Esophagus squamous epithelium (tissue), 5 donors: Measurements from ENCODE around the gene ZNF26. TPM values are rescaled to one million over a fixed set of nuclear protein-coding genes. Genes with fewer than 3 reads are reported as not detected.
A peak's percentile ranks its signal among the peaks of the same experiment; 100 is the strongest.
"Not testable (repeated sequence)": the region's sequence is repeated elsewhere in the genome, so short reads cannot be mapped to it uniquely, and the experiment has no call there.

ENCODE experiments used
- DNase-seq: peaks from one replicate; lab custom pipeline; 2025; lab: John Stamatoyannopoulos, UW
- H3K27ac ChIP-seq, 4 donors: fragments of 200-600 bp; sonication (generic); one replicate each; pipeline ENCODE4 v1.5.1; 2016 to 2019; ENCODE audit warnings: mild to moderate bottlenecking in 1 of 4
- H3K27me3 ChIP-seq, 4 donors: fragments of 200-600 bp; sonication (generic); 1 replicate in 3 of 4; 2 replicates in 1 of 4; pipeline versions ENCODE4 v1.5.1 to v1.6.0; 2017 to 2021; ENCODE audit warnings: antibody characterized with exemption in 1 of 4
- H3K36me3 ChIP-seq, 3 donors: fragments of 200-600 bp; sonication (generic); one replicate each; pipeline ENCODE4 v1.5.1; 2016 to 2019
- H3K4me1 ChIP-seq, 3 donors: fragments of 200-600 bp; sonication (generic); one replicate each; pipeline ENCODE4 v1.5.1; 2017 to 2019
- H3K4me3 ChIP-seq, 4 donors: fragments of 200-600 bp; sonication (generic); 1 replicate in 3 of 4; 2 replicates in 1 of 4; pipeline ENCODE4 v1.5.1; 2016 to 2019; ENCODE audit warnings: mild to moderate bottlenecking in 2 of 4, moderate library complexity in 1 of 4
- H3K9me3 ChIP-seq, 3 donors: fragments of 200-600 bp; sonication (generic); one replicate each; pipeline ENCODE4 v1.5.1; 2016 to 2019
- CTCF ChIP-seq, 6 experiments: fragments of 450-650 bp in 4 of 6; fragments of 200-600 bp in 2 of 6; sonication (generic) in 2 of 6; IDR thresholded peaks; one replicate each; pipeline ENCODE4 v1.5.1; 2016 to 2019; ENCODE audit warnings: antibody characterized with exemption in 6 of 6, mild to moderate bottlenecking in 4 of 6, moderate library complexity in 4 of 6
- POLR2A ChIP-seq, 4 donors: fragments of 450-650 bp; IDR thresholded peaks; one replicate each; pipeline ENCODE4 v1.6.1; 2017; ENCODE audit warnings: antibody characterized with exemption in 4 of 4, mild to moderate bottlenecking in 4 of 4, moderate library complexity in 3 of 4
- WGBS, 2 donors: methylation state at CpG; one replicate each; pipeline ENCODE4 v1.1.5; 2018; 5-methylcytosine and 5-hydroxymethylcytosine counted together
- intact Hi-C: fragments of 100-400 bp; cut with DNase I; formaldehyde crosslinking; loops from one replicate; pipeline ENCODE4 v1.15.0; 2022
- total RNA-seq, 4 donors: library from RNA; depleted of rRNA; stranded (reverse); fragments of >200 nt; gene quantifications; one replicate each; pipeline ENCODE4 v1.1.0, GENCODE V29; 2016
- donor health status: DM: yes; HTN: yes; CAD: no.

ZNF26 gene
- total RNA-seq, result 10 to 100 TPM in 1 of 4 donors, 1 to 10 TPM in 3; 2.7 to 17.9 (median 5.9) TPM

GRCh38 chr12:132986001-132986884 lies at the start of gene ZNF26:
TSS of gene ZNF26 (plus strand) at chr12:132986367. CDS start at chr12:132986841, 474 bp downstream.
- DNase-seq, result peak; percentile 54
- no peaks in the 10 kb centered on the region for H3K27me3 ChIP-seq
- peak within 1 kb of the TSS; percentile 76 to 88 (median 84) for H3K4me3 ChIP-seq
- intact Hi-C loops, result loop anchor here (10.0 kb wide), 1 partner anchor 49 kb away; the partner anchor contains the start of gene ZNF84
- TF ChIP-seq CTCF (IDR thresholded peaks at IDR 0.05), result peak in 1 of 6 experiments; percentile 37
- TF ChIP-seq POLR2A (IDR thresholded peaks at IDR 0.05), result peak in 2 of 4 donors; percentile 11 to 29
- 0 to 1% methylated on average over 4 to 38 of the region's 76 CpGs for WGBS, 2 donors
- peak within 1 kb of the TSS; percentile 79 to 92 (median 89) for H3K27ac ChIP-seq
- H3K36me3 ChIP-seq, result peaks cover 0 to 38% (median 0%) of the 10 kb centered on the region in 3 donors
- peaks cover 9 to 23% (median 12%) of the 10 kb centered on the region in 3 donors for H3K4me1 ChIP-seq
- H3K9me3 ChIP-seq, result peaks cover 0 to 32% (median 16%) of the 10 kb centered on the region in 3 donors

GRCh38 chr12:132936921-132937320 lies 49.2 kb upstream of the ZNF26 start:
- Histone ChIP-seq H3K36me3 (peaks cover 0 to 44% (median 1%) of the 10 kb centered on the region in 3 donors), H3K9me3 (peaks cover 0 to 91% (median 68%) of the 10 kb centered on the region in 3 donors)
- DNase-seq, H3K27me3 ChIP-seq, H3K4me3 ChIP-seq, intact Hi-C loops, H3K27ac ChIP-seq, H3K4me1 ChIP-seq: not testable (repeated sequence)
- 93 to 98% methylated on average over 7 to 8 of the region's 8 CpGs for WGBS, 2 donors

GRCh38 chr12:132937476-132937875 lies 48.7 kb upstream of the ZNF26 start:
- intact Hi-C loops, result no loop called here
- no peaks in the 10 kb centered on the region for H3K4me1 ChIP-seq
- 93 to 98% methylated on average over 2 of the region's 2 CpGs for WGBS, 2 donors
- H3K27me3 ChIP-seq, result no peaks in the 10 kb centered on the region
- DNase-seq, result no peak
- TF ChIP-seq POLR2A (IDR thresholded peaks at IDR 0.05) (no peak), CTCF (IDR thresholded peaks at IDR 0.05) (no peak)
- H3K27ac ChIP-seq, result no peak overlapping the region
- H3K36me3 ChIP-seq, result peaks cover 2 to 44% (median 3%) of the 10 kb centered on the region in 3 donors
- H3K9me3 ChIP-seq, result peaks cover 0 to 91% (median 71%) of the 10 kb centered on the region in 3 donors
- no peak overlapping the region for H3K4me3 ChIP-seq

GRCh38 chr12:132938807-132939206 lies 47.4 kb upstream of the ZNF26 start:
- H3K27me3 ChIP-seq, DNase-seq: not testable (repeated sequence)
- WGBS, 2 donors, result 98% methylated on average over 10 of the region's 25 CpGs; no CpG with 5 or more reads in 1 of the 2 donors

GRCh38 chr12:132940071-132940719 lies 46.0 kb upstream of the ZNF26 start:
- H3K36me3 ChIP-seq, result peaks cover 24 to 57% (median 29%) of the 10 kb centered on the region in 3 donors
- no peak for DNase-seq
- no peaks in the 10 kb centered on the region for H3K4me1 ChIP-seq
- H3K27ac ChIP-seq, result no peak overlapping the region
- TF ChIP-seq POLR2A (IDR thresholded peaks at IDR 0.05) (no peak), CTCF (IDR thresholded peaks at IDR 0.05) (no peak)
- 97 to 99% methylated on average over 10 to 14 of the region's 15 CpGs for WGBS, 2 donors
- H3K9me3 ChIP-seq, result peaks cover 0 to 91% (median 77%) of the 10 kb centered on the region in 3 donors
- intact Hi-C loops, result no loop called here
- H3K4me3 ChIP-seq, result no peak overlapping the region
- no peaks in the 10 kb centered on the region for H3K27me3 ChIP-seq

More at GRCh38 chr12:132938807-132939206, 47.4 kb upstream of the ZNF26 start:
- Histone ChIP-seq H3K36me3 (peaks cover 14 to 44% (median 16%) of the 10 kb centered on the region in 3 donors), H3K9me3 (peaks cover 0 to 91% (median 76%) of the 10 kb centered on the region in 3 donors)
- intact Hi-C loops, H3K4me1 ChIP-seq, H3K27ac ChIP-seq, H3K4me3 ChIP-seq: not testable (repeated sequence)
